ENCODE data around the gene LY9. TPM values are rescaled to one million over a fixed set of nuclear protein-coding genes. Genes with fewer than 3 reads are reported as not detected.
A peak's percentile ranks its signal among the peaks of the same experiment; 100 is the strongest.

The LY9 gene
- total RNA-seq (2021), result not detected in 2 replicates
- long read RNA-seq, result 0 reads

GRCh38 chr1:160795951-160796383, at the start of gene LY9:
LY9 (plus strand) TSS chr1:160796174; CDS start chr1:160796188, 14 bp downstream.
- no peak within 1 kb of the TSS for H3K27ac ChIP-seq (ENCODE audit: insufficient read length, low read depth, low read length)
- H2BK120ac ChIP-seq (ENCODE audit: low read depth, low read length, poor library complexity, severe bottlenecking), result no peak within 1 kb of the TSS
- H3K9me3 ChIP-seq (ENCODE audit: control insufficient read depth, low read depth, low read length), result no peaks in the 10 kb centered on the region
- H3K79me1 ChIP-seq (ENCODE audit: insufficient read depth, low read depth, low read length, poor library complexity, severe bottlenecking), result no peaks in the 10 kb centered on the region
- no peak within 1 kb of the TSS for H3K9ac ChIP-seq (ENCODE audit: extremely low read depth, insufficient read length, low read length)
- no peak within 1 kb of the TSS for H2AK5ac ChIP-seq (ENCODE audit: insufficient read length, low read length)
- no peak for TF ChIP-seq CTCF (conservative IDR thresholded peaks at IDR 0.05)
- no peaks in the 10 kb centered on the region for H3K4me1 ChIP-seq (ENCODE audit: insufficient read depth, low read length)
- no peak within 1 kb of the TSS for H3K14ac ChIP-seq (ENCODE audit: insufficient read depth, low read length)
- no peaks in the 10 kb centered on the region for H3K23me2 ChIP-seq (ENCODE audit: insufficient read length, low read depth, low read length, poor library complexity, severe bottlenecking)
- H3K27me3 ChIP-seq (ENCODE audit: insufficient read depth, low read length), result no peaks in the 10 kb centered on the region
- Mint-ChIP-seq H3K36me3 (ENCODE audit: insufficient read depth in 1 of 3, low read depth in 3 of 3) (no peaks in the 10 kb centered on the region; a peak in 1 of 7 replicates), H3K9me3 (no peaks in the 10 kb centered on the region), H3K27me3 (ENCODE audit: low read depth) (peaks cover 3% of the 10 kb centered on the region; the same call in 1 of the 2 replicates), H3K4me3 (no peak within 1 kb of the TSS), H3K27ac (peak within 1 kb of the TSS in 1 of 3 experiments; percentile 40; a peak in 2 of 7 replicates), H3K4me1 (no peaks in the 10 kb centered on the region)
- H2BK12ac ChIP-seq (ENCODE audit: insufficient read length, low read depth, low read length), result no peak within 1 kb of the TSS
- no peak within 1 kb of the TSS for H3K18ac ChIP-seq (ENCODE audit: insufficient read length, low read depth, low read length)
- no peak within 1 kb of the TSS for H3K23ac ChIP-seq (ENCODE audit: insufficient read length, low read depth, low read length)
- H3K56ac ChIP-seq (ENCODE audit: insufficient read length, low read depth, low read length), result no peak within 1 kb of the TSS
- no peaks in the 10 kb centered on the region for H3K79me2 ChIP-seq (ENCODE audit: insufficient read depth, low read length)
- no peaks in the 10 kb centered on the region for H4K20me1 ChIP-seq (ENCODE audit: control insufficient read depth, insufficient read depth, insufficient read length)
- no peak within 1 kb of the TSS for H3K4me2 ChIP-seq (ENCODE audit: insufficient read depth, insufficient read length, low read length)
- no peak within 1 kb of the TSS for H4K91ac ChIP-seq (ENCODE audit: insufficient read length, low read depth, low read length)
- H2AFZ ChIP-seq (ENCODE audit: low read length), result no peak within 1 kb of the TSS
- no peak within 1 kb of the TSS for H4K5ac ChIP-seq (ENCODE audit: insufficient read length, low read depth, low read length)
- H2BK15ac ChIP-seq (ENCODE audit: low read depth, low read length), result no peak within 1 kb of the TSS
- no peak for DNase-seq
- no peak within 1 kb of the TSS for H2BK20ac ChIP-seq (ENCODE audit: low read depth, low read length, poor library complexity, severe bottlenecking)
- H3K4ac ChIP-seq (ENCODE audit: low read depth, low read length), result no peak within 1 kb of the TSS
- no peak within 1 kb of the TSS for H2BK5ac ChIP-seq (ENCODE audit: insufficient read length, low read length)
- no peak within 1 kb of the TSS for H4K8ac ChIP-seq (replicated peaks; ENCODE audit: insufficient read length, low read depth, low read length)
- H3T11ph ChIP-seq (ENCODE audit: low read length), result no peak within 1 kb of the TSS
- no CpG with 5 or more reads among the region's 4 CpGs for WGBS (ENCODE audit: extremely low coverage, insufficient read length, low lambda C conversion rate)
